ENCODE results near the gene ULK3.

The ULK3 gene

DNA sequence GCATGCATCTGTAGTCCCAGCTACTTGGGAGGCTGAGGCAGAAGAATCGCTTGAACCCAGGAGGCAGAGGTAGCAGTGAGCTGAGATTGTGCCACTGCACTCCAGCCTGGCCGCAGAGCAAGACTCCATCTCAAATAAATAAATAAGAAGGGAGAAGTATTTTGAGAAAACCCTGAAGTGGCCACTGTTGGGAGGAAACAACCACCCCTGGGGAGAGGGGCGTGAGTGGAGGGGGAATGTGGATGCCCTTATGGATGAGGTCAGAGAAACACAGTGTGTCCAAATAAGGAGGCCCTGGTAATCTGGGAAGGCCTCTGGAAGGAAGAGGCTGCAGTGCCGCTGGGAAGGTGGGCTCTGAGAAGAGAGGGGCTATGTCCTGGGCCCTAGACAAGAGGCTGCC, 20.7 kb downstream of the ULK3 start:
- 76 to 79% methylated on average over 3 of the region's 4 CpGs for WGBS, 2 experiments (ENCODE audit: insufficient coverage in 2 of 2)
- H3K4me1 ChIP-seq (ENCODE audit: control insufficient read depth, insufficient read depth, low read length, poor library complexity, severe bottlenecking), result peaks cover 4% of the 10 kb centered on the region
- no peak overlapping the region for H3K4me3 ChIP-seq (ENCODE audit: extremely low read depth, insufficient read depth, low read length, poor library complexity, severe bottlenecking)
- no peak overlapping the region for H3K27ac ChIP-seq (ENCODE audit: low read depth, low read length, severe bottlenecking)
- H3K36me3 ChIP-seq (ENCODE audit: control insufficient read depth, insufficient read depth, low read length), result no peaks in the 10 kb centered on the region
- H3K9me3 ChIP-seq (ENCODE audit: control insufficient read depth, low read length), result no peaks in the 10 kb centered on the region

DNA sequence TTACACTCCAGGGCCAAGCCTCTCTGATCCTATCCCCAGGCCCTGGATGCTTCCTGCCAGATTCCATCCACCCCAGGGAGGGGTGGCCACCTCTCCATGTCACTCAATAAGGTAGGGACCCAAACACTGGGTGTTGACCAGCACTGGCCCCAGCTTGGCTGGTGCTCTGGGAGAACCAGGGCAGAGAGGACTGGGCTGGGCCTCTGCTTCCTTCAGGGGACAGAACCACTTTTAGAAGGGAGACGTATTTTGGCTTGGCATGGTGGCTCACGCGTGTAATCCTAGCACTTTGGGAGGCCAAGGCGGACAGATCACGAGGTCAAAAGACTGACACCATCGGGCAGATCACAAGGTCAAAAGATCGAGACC, 21.2 kb downstream of the ULK3 start:
- H3K36me3 ChIP-seq (ENCODE audit: control insufficient read depth, insufficient read depth, low read length), result no peaks in the 10 kb centered on the region
- 87 to 94% methylated on average over 6 of the region's 7 CpGs for WGBS, 2 experiments (ENCODE audit: insufficient coverage in 2 of 2)
- no peak overlapping the region for H3K4me3 ChIP-seq (ENCODE audit: extremely low read depth, insufficient read depth, low read length, poor library complexity, severe bottlenecking)
- H3K4me1 ChIP-seq (ENCODE audit: control insufficient read depth, insufficient read depth, low read length, poor library complexity, severe bottlenecking), result peaks cover 7% of the 10 kb centered on the region
- no peaks in the 10 kb centered on the region for H3K9me3 ChIP-seq (ENCODE audit: control insufficient read depth, low read length)
- H3K27ac ChIP-seq (ENCODE audit: low read depth, low read length, severe bottlenecking), result no peak overlapping the region

DNA sequence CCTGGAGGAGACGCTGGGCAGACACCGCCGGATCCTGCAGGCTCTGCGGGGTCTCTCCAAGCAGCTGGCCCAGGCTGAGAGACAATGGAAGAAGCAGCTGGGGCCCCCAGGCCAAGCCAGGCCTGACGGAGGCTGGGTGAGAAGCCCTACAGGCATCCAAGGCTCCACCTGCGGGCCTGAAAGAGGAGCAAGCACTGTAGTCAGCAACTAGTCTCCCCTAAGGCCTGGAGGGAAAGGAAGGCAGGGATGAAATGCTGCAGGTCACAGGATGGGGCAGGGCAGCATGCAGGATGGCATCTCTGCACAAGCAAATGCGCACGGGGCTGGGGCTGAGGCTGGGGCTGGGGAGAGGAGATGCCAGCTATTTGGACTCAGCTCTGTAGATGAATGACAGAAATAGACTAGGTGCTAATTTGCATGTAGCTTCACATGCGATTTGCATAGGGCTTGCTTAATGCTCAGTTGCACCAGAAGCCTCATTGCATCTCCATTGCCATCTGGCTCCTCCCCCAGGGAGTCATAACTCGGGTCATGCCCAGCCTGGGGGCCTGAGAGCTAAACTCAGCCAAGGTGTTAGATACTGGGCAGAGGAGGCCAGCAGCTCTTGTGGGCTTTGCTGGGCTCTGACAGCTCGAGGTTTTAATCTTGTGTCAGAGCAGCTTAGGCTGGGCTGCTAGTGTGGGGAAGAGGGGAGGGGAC, 21.7 kb downstream of the ULK3 start:
- Histone ChIP-seq H3K9me3 (ENCODE audit: control insufficient read depth, low read length) (no peaks in the 10 kb centered on the region), H3K36me3 (ENCODE audit: control insufficient read depth, insufficient read depth, low read length) (no peaks in the 10 kb centered on the region), H3K4me1 (ENCODE audit: control insufficient read depth, insufficient read depth, low read length, poor library complexity, severe bottlenecking) (peaks cover 9% of the 10 kb centered on the region), H3K4me3 (ENCODE audit: extremely low read depth, insufficient read depth, low read length, poor library complexity, severe bottlenecking) (no peak overlapping the region), H3K27ac (ENCODE audit: low read depth, low read length, severe bottlenecking) (no peak overlapping the region)
- WGBS, 2 experiments (ENCODE audit: insufficient coverage in 2 of 2), result 51 to 54% methylated on average over 9 to 10 of the region's 11 CpGs

DNA sequence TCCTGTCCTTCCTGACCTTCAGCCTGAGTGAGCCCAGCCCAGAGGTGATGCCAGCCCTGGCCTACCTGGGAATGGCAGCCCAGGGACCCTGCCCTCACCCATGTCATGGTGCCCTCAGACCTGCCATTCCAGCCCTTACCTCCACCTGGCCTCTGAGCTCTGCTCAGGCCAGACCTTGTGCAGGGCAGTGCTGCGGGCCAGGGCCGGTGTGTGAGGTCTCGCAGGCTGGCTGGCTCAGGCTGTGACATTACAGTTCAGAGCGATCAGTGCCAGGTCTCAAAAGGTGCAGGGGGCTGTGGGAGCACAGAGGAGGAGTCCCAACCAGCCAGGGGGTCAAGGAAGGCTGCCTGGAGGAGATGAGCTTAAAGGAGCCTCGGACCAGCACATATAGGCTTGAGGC, 22.9 kb downstream of the ULK3 start:
- H3K4me3 ChIP-seq (ENCODE audit: extremely low read depth, insufficient read depth, low read length, poor library complexity, severe bottlenecking), result no peak overlapping the region
- 89% methylated on average over 2 to 3 of the region's 5 CpGs for WGBS, 2 experiments (ENCODE audit: insufficient coverage in 2 of 2)
- no peaks in the 10 kb centered on the region for H3K36me3 ChIP-seq (ENCODE audit: control insufficient read depth, insufficient read depth, low read length)
- H3K27ac ChIP-seq (ENCODE audit: low read depth, low read length, severe bottlenecking), result no peak overlapping the region
- H3K4me1 ChIP-seq (ENCODE audit: control insufficient read depth, insufficient read depth, low read length, poor library complexity, severe bottlenecking), result peaks cover 9% of the 10 kb centered on the region
- H3K9me3 ChIP-seq (ENCODE audit: control insufficient read depth, low read length), result no peaks in the 10 kb centered on the region

DNA sequence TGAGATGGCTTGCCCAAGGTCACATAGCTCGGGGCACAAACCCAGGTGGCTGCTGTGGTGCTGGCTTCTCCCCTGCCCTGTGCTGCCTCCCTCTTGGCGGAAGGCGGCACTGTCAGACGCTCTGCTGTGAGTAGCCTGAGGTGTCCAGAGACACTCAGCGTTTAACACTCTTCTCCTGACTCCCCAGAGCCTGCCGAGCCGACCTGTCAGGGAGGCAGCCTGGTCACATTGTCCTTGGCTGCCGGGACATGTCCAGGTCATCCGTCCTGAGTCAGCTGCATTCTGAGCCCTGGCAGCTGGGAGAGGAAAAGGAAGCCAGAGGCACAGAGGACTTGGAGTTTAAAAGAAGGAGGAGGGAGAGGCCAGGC, 25.6 kb downstream of the ULK3 start:
- Histone ChIP-seq H3K9me3 (ENCODE audit: control insufficient read depth, low read length) (no peaks in the 10 kb centered on the region), H3K36me3 (ENCODE audit: control insufficient read depth, insufficient read depth, low read length) (no peaks in the 10 kb centered on the region), H3K4me3 (ENCODE audit: extremely low read depth, insufficient read depth, low read length, poor library complexity, severe bottlenecking) (no peak overlapping the region), H3K27ac (ENCODE audit: low read depth, low read length, severe bottlenecking) (peak overlapping the region; percentile 23), H3K4me1 (ENCODE audit: control insufficient read depth, insufficient read depth, low read length, poor library complexity, severe bottlenecking) (peaks cover 9% of the 10 kb centered on the region)
- 51 to 62% methylated on average over 7 of the region's 9 CpGs for WGBS, 2 experiments (ENCODE audit: insufficient coverage in 2 of 2)

DNA sequence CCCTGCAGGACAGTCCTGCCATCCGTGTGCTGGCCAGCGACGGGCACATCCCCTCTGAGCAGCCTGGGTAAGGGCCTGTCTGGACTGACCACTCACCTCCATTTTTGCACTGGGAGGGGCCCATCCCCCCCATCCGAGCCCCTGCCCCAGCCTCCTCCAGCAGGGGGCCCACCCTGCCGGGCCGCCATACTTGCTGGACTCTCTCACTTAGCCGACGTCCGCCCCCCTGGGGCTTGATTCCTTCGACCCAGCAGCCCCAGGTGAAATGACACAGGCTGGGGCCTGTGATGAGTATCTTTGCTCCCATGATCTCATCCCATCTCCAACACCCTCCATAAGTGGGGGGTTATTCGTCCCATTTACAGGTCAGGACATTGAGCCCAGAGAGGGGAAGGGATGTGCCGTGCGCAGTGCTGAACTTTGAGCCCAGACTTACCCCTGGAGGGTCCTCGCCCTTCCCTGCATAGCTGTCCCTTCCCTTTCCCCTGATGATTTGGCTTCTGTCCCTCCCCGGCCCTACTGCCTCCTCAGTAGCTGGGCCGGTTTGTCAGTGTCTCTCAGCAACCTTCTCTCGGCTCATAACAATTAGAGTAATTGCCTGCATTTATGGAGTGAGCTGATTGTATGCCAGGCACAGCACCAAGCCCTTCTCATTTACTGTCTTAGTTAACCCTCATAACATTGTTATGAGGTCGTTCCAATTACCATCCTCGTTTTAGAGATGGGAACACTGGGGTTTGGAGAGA, 26.2 kb downstream of the ULK3 start:
- no peaks in the 10 kb centered on the region for H3K9me3 ChIP-seq (ENCODE audit: control insufficient read depth, low read length)
- H3K27ac ChIP-seq (ENCODE audit: low read depth, low read length, severe bottlenecking), result peak overlapping the region; percentile 23
- 69 to 79% methylated on average over 6 to 14 of the region's 19 CpGs for WGBS, 2 experiments (ENCODE audit: insufficient coverage in 2 of 2)

DNA sequence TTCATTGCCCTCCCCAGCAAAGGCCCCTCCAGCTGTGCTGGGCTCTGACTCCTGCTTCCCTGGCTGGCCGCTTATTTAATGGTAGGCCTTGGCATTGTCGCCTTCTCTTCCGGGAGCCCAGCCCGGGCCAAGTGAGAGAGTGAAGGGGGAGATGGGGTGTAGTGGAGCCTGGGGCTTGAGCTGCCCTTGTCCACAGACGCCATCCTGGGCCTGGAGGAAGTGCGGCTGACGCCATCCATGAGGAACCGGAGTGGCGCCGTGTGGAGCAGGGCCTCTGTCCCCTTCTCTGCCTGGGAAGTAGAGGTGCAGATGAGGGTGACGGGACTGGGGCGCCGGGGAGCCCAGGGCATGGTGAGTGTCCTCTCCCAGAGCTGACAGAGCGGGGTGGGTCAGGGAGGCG, 27.0 kb downstream of the ULK3 start:
- Histone ChIP-seq H3K27ac (ENCODE audit: low read depth, low read length, severe bottlenecking) (no peak overlapping the region), H3K4me1 (ENCODE audit: control insufficient read depth, insufficient read depth, low read length, poor library complexity, severe bottlenecking) (peaks cover 5% of the 10 kb centered on the region), H3K9me3 (ENCODE audit: control insufficient read depth, low read length) (no peaks in the 10 kb centered on the region), H3K36me3 (ENCODE audit: control insufficient read depth, insufficient read depth, low read length) (no peaks in the 10 kb centered on the region), H3K4me3 (ENCODE audit: extremely low read depth, insufficient read depth, low read length, poor library complexity, severe bottlenecking) (no peak overlapping the region)
- 92 to 99% methylated on average over 11 to 12 of the region's 15 CpGs for WGBS, 2 experiments (ENCODE audit: insufficient coverage in 2 of 2)

More for the DNA sequence above, 26.2 kb downstream of the ULK3 start:
- Histone ChIP-seq H3K36me3 (ENCODE audit: control insufficient read depth, insufficient read depth, low read length) (no peaks in the 10 kb centered on the region), H3K4me3 (ENCODE audit: extremely low read depth, insufficient read depth, low read length, poor library complexity, severe bottlenecking) (no peak overlapping the region), H3K4me1 (ENCODE audit: control insufficient read depth, insufficient read depth, low read length, poor library complexity, severe bottlenecking) (peaks cover 9% of the 10 kb centered on the region)

DNA sequence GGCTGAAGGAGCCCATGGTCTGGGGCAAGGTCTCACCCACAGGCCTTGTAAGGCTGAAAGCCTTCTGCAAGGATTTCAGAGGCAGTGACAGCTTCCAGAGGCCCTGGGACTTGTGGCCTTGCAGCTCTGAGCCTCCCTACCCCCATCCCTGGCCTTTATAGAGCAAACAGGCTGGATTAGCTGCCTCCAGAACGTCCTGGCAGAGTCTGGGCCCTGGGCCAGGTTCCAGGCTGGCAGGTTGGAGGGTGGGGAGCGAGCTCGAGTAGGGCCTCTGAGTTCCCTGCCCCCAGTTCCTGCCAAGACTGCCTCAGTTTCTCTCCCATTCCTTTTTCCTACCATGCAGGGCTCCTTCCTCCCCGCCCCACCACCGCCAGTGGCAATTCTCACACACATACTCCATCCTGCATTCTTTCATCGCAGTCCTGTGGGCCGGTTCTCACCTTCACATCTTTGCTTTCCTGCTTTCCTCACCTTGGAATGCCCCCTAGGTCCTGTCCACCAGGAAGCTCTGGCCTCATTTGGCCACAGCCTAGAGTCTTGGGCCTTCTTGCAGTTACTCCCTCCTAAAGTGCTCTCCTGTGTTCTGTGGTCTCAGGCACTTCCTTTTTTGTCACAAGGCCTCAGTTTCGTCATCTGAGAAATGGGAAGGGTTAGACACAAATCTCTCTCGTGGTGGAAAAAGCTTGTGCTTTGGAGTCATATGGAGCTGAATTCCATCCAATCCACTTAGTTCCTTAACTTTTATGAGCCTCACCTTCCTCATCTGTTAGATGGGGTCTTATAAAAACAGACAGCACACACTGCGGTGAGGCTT, 27.6 kb downstream of the ULK3 start:
- no peak overlapping the region for H3K4me3 ChIP-seq (ENCODE audit: extremely low read depth, insufficient read depth, low read length, poor library complexity, severe bottlenecking)
- H3K9me3 ChIP-seq (ENCODE audit: control insufficient read depth, low read length), result no peaks in the 10 kb centered on the region
- 91 to 94% methylated on average over 5 to 9 of the region's 10 CpGs for WGBS, 2 experiments (ENCODE audit: insufficient coverage in 2 of 2)
- H3K36me3 ChIP-seq (ENCODE audit: control insufficient read depth, insufficient read depth, low read length), result no peaks in the 10 kb centered on the region
- peaks cover 5% of the 10 kb centered on the region for H3K4me1 ChIP-seq (ENCODE audit: control insufficient read depth, insufficient read depth, low read length, poor library complexity, severe bottlenecking)
- H3K27ac ChIP-seq (ENCODE audit: low read depth, low read length, severe bottlenecking), result no peak overlapping the region

DNA sequence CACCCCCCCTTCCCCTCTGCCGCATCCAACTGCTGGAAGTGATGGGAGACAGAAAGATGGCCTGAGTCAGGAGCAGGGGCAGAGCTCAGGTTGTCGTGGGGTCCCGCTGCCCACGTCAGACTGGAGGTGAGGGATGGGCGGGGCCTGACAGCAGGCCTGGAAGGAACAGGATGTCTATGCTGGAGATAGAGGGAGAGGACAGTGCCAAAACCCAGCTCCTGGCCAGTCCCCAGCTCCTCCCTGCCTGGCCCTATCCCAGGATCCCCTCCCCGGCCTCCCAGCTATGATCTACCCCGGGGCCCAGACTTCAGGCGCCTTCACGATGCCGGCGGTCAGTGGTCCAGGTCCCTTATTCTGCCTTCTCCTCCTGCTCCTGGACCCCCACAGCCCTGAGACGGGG, 30.4 kb downstream of the ULK3 start, which contains the start of gene LMAN1L:
Gene LMAN1L (plus strand): TSS at position 303 of the 400 bp plus-strand sequence. CDS start 20 bp downstream, at position 323.
- 85 to 90% methylated on average over 7 to 9 of the region's 12 CpGs for WGBS, 2 experiments (ENCODE audit: insufficient coverage in 2 of 2)
- no peak within 1 kb of the TSS for H3K27ac ChIP-seq (ENCODE audit: low read depth, low read length, severe bottlenecking)
- no peak within 1 kb of the TSS for H3K4me3 ChIP-seq (ENCODE audit: extremely low read depth, insufficient read depth, low read length, poor library complexity, severe bottlenecking)
- no peaks in the 10 kb centered on the region for H3K36me3 ChIP-seq (ENCODE audit: control insufficient read depth, insufficient read depth, low read length)
- peaks cover 5% of the 10 kb centered on the region for H3K4me1 ChIP-seq (ENCODE audit: control insufficient read depth, insufficient read depth, low read length, poor library complexity, severe bottlenecking)
- no peaks in the 10 kb centered on the region for H3K9me3 ChIP-seq (ENCODE audit: control insufficient read depth, low read length)

DNA sequence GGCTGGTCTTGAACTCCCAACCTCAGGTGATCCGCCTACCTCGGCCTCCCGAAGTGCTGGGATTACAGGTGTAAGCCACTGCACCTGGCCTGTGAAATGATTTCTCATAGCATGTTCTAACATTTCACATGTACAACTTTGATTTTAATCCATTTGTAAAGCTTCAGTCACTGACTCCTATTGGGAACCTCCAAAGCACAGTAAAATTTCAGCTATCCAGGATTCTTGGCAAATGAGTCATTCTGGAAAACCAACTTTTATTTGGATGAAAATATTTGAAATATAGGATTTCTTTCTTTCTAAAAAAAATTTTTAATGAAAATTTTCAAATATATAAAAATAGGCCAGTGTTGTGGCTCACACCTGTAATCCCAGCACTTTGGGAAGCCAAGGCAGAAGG, 33.0 kb downstream of the ULK3 start:
- WGBS, 2 experiments (ENCODE audit: insufficient coverage in 2 of 2), result 92 to 100% methylated on average over 3 of the region's 3 CpGs
- Histone ChIP-seq H3K9me3 (ENCODE audit: control insufficient read depth, low read length) (no peaks in the 10 kb centered on the region), H3K4me3 (ENCODE audit: extremely low read depth, insufficient read depth, low read length, poor library complexity, severe bottlenecking) (no peak overlapping the region), H3K27ac (ENCODE audit: low read depth, low read length, severe bottlenecking) (no peak overlapping the region), H3K36me3 (ENCODE audit: control insufficient read depth, insufficient read depth, low read length) (no peaks in the 10 kb centered on the region), H3K4me1 (ENCODE audit: control insufficient read depth, insufficient read depth, low read length, poor library complexity, severe bottlenecking) (no peaks in the 10 kb centered on the region)
